Uterus (tissue), 2 donors: ENCODE data around the gene RAD51D.

Experiments
- POLR2A ChIP-seq, 2 donors: fragments of 450-650 bp; IDR thresholded peaks; one replicate each; pipeline ENCODE4 v1.6.1; 2016; ENCODE audit warnings: antibody characterized with exemption in 2 of 2, mild to moderate bottlenecking in 1 of 2, moderate library complexity in 1 of 2
- TF ChIP-seq, protein P1 (sequence below), 4 experiments: fragments of 200-600 bp in 2 of 4; fragments of 450-650 bp in 2 of 4; sonication (generic) in 2 of 4; IDR thresholded peaks; one replicate each; pipeline ENCODE4 v1.5.1; 2016 to 2019; ENCODE audit warnings: antibody characterized with exemption in 4 of 4, mild to moderate bottlenecking in 2 of 4, moderate library complexity in 1 of 4

DNA sequence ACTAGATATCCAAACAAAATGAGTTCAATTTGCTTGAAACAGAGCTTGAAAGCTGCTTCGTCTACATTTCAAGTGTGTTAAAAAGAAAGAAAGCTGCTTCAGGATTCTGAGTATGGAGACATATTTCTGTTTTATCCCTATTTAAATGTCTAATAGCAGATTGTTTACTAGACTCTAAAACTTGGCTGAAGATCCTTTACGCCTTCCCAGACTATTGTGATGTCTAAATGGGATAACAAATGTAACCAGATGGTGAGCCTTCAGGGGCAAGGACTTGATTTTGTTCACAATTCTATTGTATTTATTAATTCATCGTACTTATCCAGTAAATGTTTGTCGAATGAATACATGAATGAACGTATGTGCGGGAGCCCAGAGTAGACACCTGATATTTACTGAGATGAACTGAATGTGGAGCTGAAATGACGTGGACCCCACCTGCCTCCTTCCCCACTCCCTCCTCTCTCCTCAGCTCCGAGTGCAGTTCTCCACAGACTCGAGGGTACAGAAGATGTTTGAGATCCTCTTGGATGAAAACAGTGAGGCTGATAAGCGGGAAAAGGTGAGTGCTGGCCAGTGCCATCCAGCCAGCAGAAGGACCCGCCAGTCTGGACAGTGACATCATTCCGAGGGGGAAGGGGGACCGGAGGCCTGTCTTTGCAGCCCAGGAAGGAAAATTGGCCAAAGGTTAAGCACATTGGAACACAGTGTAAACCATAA, 32.9 kb upstream of the RAD51D start:
- no peak for TF ChIP-seq POLR2A (IDR thresholded peaks at IDR 0.05)
- TF ChIP-seq, protein P1, sequence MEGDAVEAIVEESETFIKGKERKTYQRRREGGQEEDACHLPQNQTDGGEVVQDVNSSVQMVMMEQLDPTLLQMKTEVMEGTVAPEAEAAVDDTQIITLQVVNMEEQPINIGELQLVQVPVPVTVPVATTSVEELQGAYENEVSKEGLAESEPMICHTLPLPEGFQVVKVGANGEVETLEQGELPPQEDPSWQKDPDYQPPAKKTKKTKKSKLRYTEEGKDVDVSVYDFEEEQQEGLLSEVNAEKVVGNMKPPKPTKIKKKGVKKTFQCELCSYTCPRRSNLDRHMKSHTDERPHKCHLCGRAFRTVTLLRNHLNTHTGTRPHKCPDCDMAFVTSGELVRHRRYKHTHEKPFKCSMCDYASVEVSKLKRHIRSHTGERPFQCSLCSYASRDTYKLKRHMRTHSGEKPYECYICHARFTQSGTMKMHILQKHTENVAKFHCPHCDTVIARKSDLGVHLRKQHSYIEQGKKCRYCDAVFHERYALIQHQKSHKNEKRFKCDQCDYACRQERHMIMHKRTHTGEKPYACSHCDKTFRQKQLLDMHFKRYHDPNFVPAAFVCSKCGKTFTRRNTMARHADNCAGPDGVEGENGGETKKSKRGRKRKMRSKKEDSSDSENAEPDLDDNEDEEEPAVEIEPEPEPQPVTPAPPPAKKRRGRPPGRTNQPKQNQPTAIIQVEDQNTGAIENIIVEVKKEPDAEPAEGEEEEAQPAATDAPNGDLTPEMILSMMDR (IDR thresholded peaks at IDR 0.05) = no peak
